Spleen (tissue), 11 donors: ENCODE measurements around the gene MUCL1. TPM values are rescaled to one million over a fixed set of nuclear protein-coding genes. Genes with fewer than 3 reads are reported as not detected.

ENCODE experiments used
- DNase-seq: peaks from one replicate; pipeline ENCODE4 v3.0.0-alpha.2; 2020
- H3K27ac ChIP-seq, 8 donors: fragments of 200-600 bp; sonication (generic) in 7 of 8; 1 replicate in 4 of 8; 2 replicates in 4 of 8; pipeline versions ENCODE4 v1.5.0 to v1.8.0; 2016 to 2021; ENCODE audit warnings: inconsistent platforms in 4 of 8, mild to moderate bottlenecking in 4 of 8, moderate library complexity in 1 of 8
- H3K27me3 ChIP-seq, 7 donors: fragments of 200-600 bp; sonication (generic) in 6 of 7; replicated peaks in 1 of 7; 1 replicate in 4 of 7; 2 replicates in 3 of 7; pipeline versions ENCODE4 v1.5.0 to v1.8.0; 2016 to 2021; ENCODE audit warnings: inconsistent platforms in 3 of 7, mild to moderate bottlenecking in 1 of 7
- H3K36me3 ChIP-seq, 6 donors: fragments of 200-600 bp; sonication (generic) in 5 of 6; 1 replicate in 4 of 6; 2 replicates in 2 of 6; pipeline versions ENCODE4 v1.5.0 to v1.8.0; 2016 to 2021; ENCODE audit warnings: inconsistent platforms in 2 of 6
- H3K4me1 ChIP-seq, 6 donors: fragments of 200-600 bp; sonication (generic) in 5 of 6; 1 replicate in 3 of 6; 2 replicates in 3 of 6; pipeline versions ENCODE4 v1.5.0 to v1.8.0; 2016 to 2021; ENCODE audit warnings: inconsistent platforms in 3 of 6
- H3K4me3 ChIP-seq, 8 donors: fragments of 200-600 bp; sonication (generic) in 7 of 8; 1 replicate in 4 of 8; 2 replicates in 4 of 8; pipeline versions ENCODE4 v1.5.0 to v1.8.0; 2016 to 2021; ENCODE audit warnings: inconsistent platforms in 4 of 8, mild to moderate bottlenecking in 4 of 8, moderate library complexity in 2 of 8
- H3K9me3 ChIP-seq, 8 donors: fragments of 200-600 bp; sonication (generic) in 7 of 8; 1 replicate in 4 of 8; 2 replicates in 4 of 8; pipeline versions ENCODE4 v1.5.0 to v1.8.0; 2016 to 2021; ENCODE audit warnings: inconsistent platforms in 4 of 8
- CTCF ChIP-seq, 11 experiments: fragments of 200-600 bp in 7 of 11; fragments of 450-650 bp in 4 of 11; sonication (generic) in 4 of 11; IDR thresholded peaks in 8 of 11; conservative IDR thresholded peaks in 3 of 11; 1 replicate in 7 of 11; 2 replicates in 4 of 11; pipeline versions ENCODE4 v1.4.0 to v1.8.0; 2016 to 2021; ENCODE audit warnings: antibody characterized with exemption in 11 of 11, inconsistent platforms in 4 of 11, mild to moderate bottlenecking in 1 of 11
- POLR2A ChIP-seq, 3 donors: fragments of 450-650 bp; IDR thresholded peaks; one replicate each; pipeline ENCODE4 v1.5.1; 2017; ENCODE audit warnings: antibody characterized with exemption in 3 of 3, mild to moderate bottlenecking in 1 of 3
- POLR2AphosphoS5 ChIP-seq, 3 donors: sonication (generic); formaldehyde crosslinking; IDR thresholded peaks; one replicate each; pipeline ENCODE4 v1.5.1; 2017; ENCODE audit warnings: antibody characterized with exemption in 3 of 3
- WGBS, 5 donors: extraction: QIAGEN DNeasy Blood & Tissue Kit in 3 of 5; methylation state at CpG; one replicate each; pipeline versions ENCODE4 v1.1.5 to v1.1.7; 2013 to 2018; 5-methylcytosine and 5-hydroxymethylcytosine counted together
- intact Hi-C: fragments of 100-400 bp; cut with DNase I; formaldehyde crosslinking; loops from one replicate; pipeline ENCODE4 v1.15.0; 2023; ENCODE audit warnings: low total_unique reads
- polyA plus RNA-seq, 3 donors: library from polyadenylated mRNA; stranded (reverse); fragments of 200-250 nt; gene quantifications; one replicate each; pipeline ENCODE4 v1.2.1, GENCODE V29; 2013
- total RNA-seq, 7 donors: library from RNA; depleted of rRNA in 3 of 7; stranded (reverse); fragments of >200 nt in 3 of 7; fragmentation: NEBNext Ultra II Directional in 4 of 7; extraction: Animal tissue kit (Norgen Biotek cat#: 25700) in 4 of 7; gene quantifications; one replicate each; pipeline versions ENCODE4 v1.1.0 to v1.2.1, GENCODE V29; 2016 to 2021
- donor health status: healthy with polysubstance abuse.
- donor health status: DM: no; HTN: no; CAD: no; lungs with moderate emphysema.
- donor health status: DM: no; HTN: no; CAD: no.
- donor health status: Bipolar disorder and iron deficiency.
- donor health status: healthy.
- donor health status: DM: no; HTN: no; CAD: no.
- donor health status: DM: yes; HTN: yes; CAD: no.

MUCL1 gene
- total and polyA plus RNA-seq, 10 donors = not detected

GRCh38 chr12:54858562-54858961, 4.2 kb downstream of the MUCL1 start:
- intact Hi-C loops = loop anchor here (10.0 kb wide), 1 partner anchor 216 kb away; no protein-coding TSS in a partner anchor
- DNase-seq = no peak
- Histone ChIP-seq H3K9me3 (no peaks in the 10 kb centered on the region), H3K4me3 (no peak overlapping the region), H3K27ac (peak overlapping the region in 3 of 8 donors; percentile 9 to 78 (median 74)), H3K27me3 (no peaks in the 10 kb centered on the region), H3K36me3 (no peaks in the 10 kb centered on the region), H3K4me1 (peaks cover 0 to 14% (median 0%) of the 10 kb centered on the region in 6 donors)
- 75 to 87% (median 76%) methylated on average over 1 of the region's 1 CpG for WGBS, 5 donors
- TF ChIP-seq POLR2AphosphoS5 (IDR thresholded peaks at IDR 0.05) (no peak), POLR2A (IDR thresholded peaks at IDR 0.05) (no peak), CTCF (IDR thresholded peaks at IDR 0.05 in 8 of 11, conservative IDR thresholded peaks at IDR 0.05 in 3 of 11) (no peak)

GRCh38 chr12:54859502-54859901, 5.2 kb downstream of the MUCL1 start:
- Histone ChIP-seq H3K27ac (peak overlapping the region in 1 of 8 donors; percentile 78), H3K4me3 (no peak overlapping the region), H3K36me3 (no peaks in the 10 kb centered on the region), H3K27me3 (no peaks in the 10 kb centered on the region), H3K9me3 (no peaks in the 10 kb centered on the region), H3K4me1 (peaks cover 0 to 9% (median 0%) of the 10 kb centered on the region in 6 donors)
- no peak for DNase-seq
- 69 to 86% (median 84%) methylated on average over 4 of the region's 4 CpGs for WGBS, 5 donors
- intact Hi-C loops = loop anchor here (10.0 kb wide), 1 partner anchor 215 kb away; no protein-coding TSS in a partner anchor
- no peak for TF ChIP-seq POLR2AphosphoS5 (IDR thresholded peaks at IDR 0.05)

- Histone ChIP-seq H3K27ac (no peak overlapping the region), H3K4me1 (peaks cover 0 to 9% (median 0%) of the 10 kb centered on the region in 6 donors), H3K36me3 (no peaks in the 10 kb centered on the region), H3K4me3 (no peak overlapping the region), H3K9me3 (no peaks in the 10 kb centered on the region), H3K27me3 (no peaks in the 10 kb centered on the region)
- no peak for TF ChIP-seq CTCF (IDR thresholded peaks at IDR 0.05 in 8 of 11, conservative IDR thresholded peaks at IDR 0.05 in 3 of 11)
- no peak for TF ChIP-seq POLR2AphosphoS5 (IDR thresholded peaks at IDR 0.05)
- no peak for TF ChIP-seq POLR2A (IDR thresholded peaks at IDR 0.05)
- DNase-seq = no peak
- intact Hi-C loops = no loop called here
- WGBS, 5 donors = 86 to 100% (median 92%) methylated on average over 1 of the region's 1 CpG
Observed at GRCh38 chr12:54861927-54862326, 7.6 kb downstream of the MUCL1 start.

GRCh38 chr12:54863948-54864618, 9.8 kb downstream of the MUCL1 start:
- Histone ChIP-seq H3K4me1 (no peaks in the 10 kb centered on the region), H3K9me3 (no peaks in the 10 kb centered on the region), H3K27ac (no peak overlapping the region), H3K27me3 (no peaks in the 10 kb centered on the region), H3K36me3 (no peaks in the 10 kb centered on the region), H3K4me3 (no peak overlapping the region)
- no peak for TF ChIP-seq CTCF (IDR thresholded peaks at IDR 0.05 in 8 of 11, conservative IDR thresholded peaks at IDR 0.05 in 3 of 11)
- TF ChIP-seq POLR2AphosphoS5 (IDR thresholded peaks at IDR 0.05) = no peak
- TF ChIP-seq POLR2A (IDR thresholded peaks at IDR 0.05) = no peak
- intact Hi-C loops = no loop called here
- no peak for DNase-seq
- WGBS, 5 donors = 48 to 67% (median 64%) methylated on average over 1 of the region's 1 CpG
